NOMO-1 (cell line): ENCODE data around the gene RXRA.

ENCODE experiments used
- DNase-seq, 2 experiments: peaks; one replicate each; lab custom pipeline; 2025; ENCODE audit not compliant: unreplicated experiment in 2 of 2; lab: John Stamatoyannopoulos, UW

Gene RXRA

GRCh38 chr9:134426436-134426835 is 100.2 kb downstream of the RXRA start:
- DNase-seq, result no peak

- no peak for DNase-seq
These were observed 101.0 kb downstream of the RXRA start for GRCh38 chr9:134427153-134427782.

GRCh38 chr9:134428559-134428958 is 102.3 kb downstream of the RXRA start:
- DNase-seq, result no peak

GRCh38 chr9:134429007-134429406 is 102.8 kb downstream of the RXRA start:
- DNase-seq, result no peak

- no peak for DNase-seq
These were observed 103.2 kb downstream of the RXRA start for GRCh38 chr9:134429481-134429880.

- no peak for DNase-seq
These were observed 104.8 kb downstream of the RXRA start for GRCh38 chr9:134431095-134431494.

GRCh38 chr9:134431626-134432025 is 105.4 kb downstream of the RXRA start:
- no peak for DNase-seq

- no peak for DNase-seq
These were observed 106.2 kb downstream of the RXRA start for GRCh38 chr9:134432471-134432870.

- no peak for DNase-seq
These were observed 106.8 kb downstream of the RXRA start for GRCh38 chr9:134433101-134433500.

- DNase-seq, result no peak
These were observed 107.9 kb downstream of the RXRA start for GRCh38 chr9:134433909-134434882.

GRCh38 chr9:134434894-134435506 is 108.7 kb downstream of the RXRA start:
- DNase-seq, result no peak

- no peak for DNase-seq
These were observed 109.5 kb downstream of the RXRA start for GRCh38 chr9:134435550-134436378.

GRCh38 chr9:134436379-134436762 is 110.1 kb downstream of the RXRA start:
- DNase-seq, result no peak

- no peak for DNase-seq
These were observed 110.7 kb downstream of the RXRA start for GRCh38 chr9:134436911-134437310.

GRCh38 chr9:134437403-134438194 is 111.3 kb downstream of the RXRA start:
- DNase-seq, result no peak

- DNase-seq, result no peak
These were observed 112.0 kb downstream of the RXRA start for GRCh38 chr9:134438195-134438788.

GRCh38 chr9:134439368-134439784 is 113.1 kb downstream of the RXRA start:
- DNase-seq, result no peak

- no peak for DNase-seq
These were observed 114.5 kb downstream of the RXRA start for GRCh38 chr9:134440636-134441226.
